ENCODE results near the gene ZNF518B. TPM values are rescaled to one million over a fixed set of nuclear protein-coding genes. Genes with fewer than 3 reads are reported as not detected.

The ZNF518B gene
- total RNA-seq, 1 donor from 2014 or later = 58.4 TPM

GRCh38 chr4:10461091-10461849 is 4.0 kb upstream of the ZNF518B start:
- H3K36me3 Mint-ChIP-seq = no peaks in the 10 kb centered on the region
- H3K9me3 Mint-ChIP-seq = peaks cover 31% of the 10 kb centered on the region
- peak overlapping the region; percentile 77 for H3K4me3 Mint-ChIP-seq
- DNase-seq (ENCODE audit: low spot score in 2 of 2, unreplicated experiment in 2 of 2) = peak; percentile 57 to 83
- H3K27ac Mint-ChIP-seq = no peak overlapping the region
- H3K4me1 Mint-ChIP-seq = peaks cover 3% of the 10 kb centered on the region
- peak; percentile 97 for TF ChIP-seq CTCF (IDR thresholded peaks at IDR 0.05; ENCODE audit: unreplicated experiment)
- peaks cover 52% of the 10 kb centered on the region for H3K27me3 Mint-ChIP-seq (ENCODE audit: low read depth)

- H3K9me3 Mint-ChIP-seq = peaks cover 31% of the 10 kb centered on the region
- H3K4me3 Mint-ChIP-seq = peak overlapping the region; percentile 28
- H3K36me3 Mint-ChIP-seq = no peaks in the 10 kb centered on the region
- H3K4me1 Mint-ChIP-seq = peaks cover 9% of the 10 kb centered on the region
- DNase-seq (ENCODE audit: low spot score in 2 of 2, unreplicated experiment in 2 of 2) = no peak
- no peak overlapping the region for H3K27ac Mint-ChIP-seq
- H3K27me3 Mint-ChIP-seq (ENCODE audit: low read depth) = peaks cover 52% of the 10 kb centered on the region
- no peak for TF ChIP-seq CTCF (IDR thresholded peaks at IDR 0.05; ENCODE audit: unreplicated experiment)
Measured at GRCh38 chr4:10460313-10461047, 3.3 kb upstream of the ZNF518B start.

GRCh38 chr4:10459305-10459704 is 2.1 kb upstream of the ZNF518B start:
- peaks cover 10% of the 10 kb centered on the region for H3K36me3 Mint-ChIP-seq
- H3K27me3 Mint-ChIP-seq (ENCODE audit: low read depth) = peaks cover 47% of the 10 kb centered on the region
- DNase-seq (ENCODE audit: low spot score in 2 of 2, unreplicated experiment in 2 of 2) = no peak
- H3K9me3 Mint-ChIP-seq = peaks cover 23% of the 10 kb centered on the region
- H3K27ac Mint-ChIP-seq = no peak overlapping the region
- peaks cover 14% of the 10 kb centered on the region for H3K4me1 Mint-ChIP-seq
- no peak overlapping the region for H3K4me3 Mint-ChIP-seq
- TF ChIP-seq CTCF (IDR thresholded peaks at IDR 0.05; ENCODE audit: unreplicated experiment) = no peak

- peaks cover 19% of the 10 kb centered on the region for H3K9me3 Mint-ChIP-seq
- H3K27me3 Mint-ChIP-seq (ENCODE audit: low read depth) = peaks cover 40% of the 10 kb centered on the region
- no peak overlapping the region for H3K27ac Mint-ChIP-seq
- no peak for TF ChIP-seq CTCF (IDR thresholded peaks at IDR 0.05; ENCODE audit: unreplicated experiment)
- H3K4me3 Mint-ChIP-seq = peak overlapping the region; percentile 57
- DNase-seq (ENCODE audit: low spot score in 2 of 2, unreplicated experiment in 2 of 2) = no peak
- H3K36me3 Mint-ChIP-seq = peaks cover 20% of the 10 kb centered on the region
- H3K4me1 Mint-ChIP-seq = peaks cover 14% of the 10 kb centered on the region
Measured at GRCh38 chr4:10458177-10458576, 951 bp upstream of the ZNF518B start.

GRCh38 chr4:10456595-10457254 is 501 bp downstream of the ZNF518B start:
- TF ChIP-seq CTCF (IDR thresholded peaks at IDR 0.05; ENCODE audit: unreplicated experiment) = no peak
- Mint-ChIP-seq H3K4me1 (peaks cover 14% of the 10 kb centered on the region), H3K36me3 (peaks cover 35% of the 10 kb centered on the region), H3K4me3 (peak overlapping the region; percentile 88), H3K27ac (peak overlapping the region; percentile 90), H3K27me3 (ENCODE audit: low read depth) (peaks cover 26% of the 10 kb centered on the region), H3K9me3 (peaks cover 20% of the 10 kb centered on the region)
- peak in 1 of 2 experiments; percentile 66 for DNase-seq (ENCODE audit: low spot score in 2 of 2, unreplicated experiment in 2 of 2)

Data from mesothelial cell of epicardium (in vitro differentiated cells).